Gastroesophageal sphincter (tissue), 3 donors: ENCODE measurements around the gene AFDN.

ENCODE experiments used
- EP300 ChIP-seq: sonication (generic); formaldehyde crosslinking; IDR thresholded peaks from one replicate; pipeline ENCODE4 v1.6.1; 2017; ENCODE audit warnings: antibody characterized with exemption, mild to moderate bottlenecking
- TF ChIP-seq, protein P1 (sequence below), 4 experiments: fragments of 200-600 bp in 2 of 4; fragments of 450-650 bp in 2 of 4; sonication (generic) in 1 of 4; IDR thresholded peaks; one replicate each; pipeline ENCODE4 v1.5.1; 2017 to 2019; ENCODE audit warnings: antibody characterized with exemption in 4 of 4, mild to moderate bottlenecking in 2 of 4, moderate library complexity in 2 of 4

GRCh38 chr6:167882244-167882643 lies 55.5 kb downstream of the AFDN start:
- TF ChIP-seq, protein P1, sequence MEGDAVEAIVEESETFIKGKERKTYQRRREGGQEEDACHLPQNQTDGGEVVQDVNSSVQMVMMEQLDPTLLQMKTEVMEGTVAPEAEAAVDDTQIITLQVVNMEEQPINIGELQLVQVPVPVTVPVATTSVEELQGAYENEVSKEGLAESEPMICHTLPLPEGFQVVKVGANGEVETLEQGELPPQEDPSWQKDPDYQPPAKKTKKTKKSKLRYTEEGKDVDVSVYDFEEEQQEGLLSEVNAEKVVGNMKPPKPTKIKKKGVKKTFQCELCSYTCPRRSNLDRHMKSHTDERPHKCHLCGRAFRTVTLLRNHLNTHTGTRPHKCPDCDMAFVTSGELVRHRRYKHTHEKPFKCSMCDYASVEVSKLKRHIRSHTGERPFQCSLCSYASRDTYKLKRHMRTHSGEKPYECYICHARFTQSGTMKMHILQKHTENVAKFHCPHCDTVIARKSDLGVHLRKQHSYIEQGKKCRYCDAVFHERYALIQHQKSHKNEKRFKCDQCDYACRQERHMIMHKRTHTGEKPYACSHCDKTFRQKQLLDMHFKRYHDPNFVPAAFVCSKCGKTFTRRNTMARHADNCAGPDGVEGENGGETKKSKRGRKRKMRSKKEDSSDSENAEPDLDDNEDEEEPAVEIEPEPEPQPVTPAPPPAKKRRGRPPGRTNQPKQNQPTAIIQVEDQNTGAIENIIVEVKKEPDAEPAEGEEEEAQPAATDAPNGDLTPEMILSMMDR (IDR thresholded peaks at IDR 0.05), result no peak
- no peak for TF ChIP-seq EP300
